ENCODE results near the gene MEPCE.

The MEPCE gene

DNA sequence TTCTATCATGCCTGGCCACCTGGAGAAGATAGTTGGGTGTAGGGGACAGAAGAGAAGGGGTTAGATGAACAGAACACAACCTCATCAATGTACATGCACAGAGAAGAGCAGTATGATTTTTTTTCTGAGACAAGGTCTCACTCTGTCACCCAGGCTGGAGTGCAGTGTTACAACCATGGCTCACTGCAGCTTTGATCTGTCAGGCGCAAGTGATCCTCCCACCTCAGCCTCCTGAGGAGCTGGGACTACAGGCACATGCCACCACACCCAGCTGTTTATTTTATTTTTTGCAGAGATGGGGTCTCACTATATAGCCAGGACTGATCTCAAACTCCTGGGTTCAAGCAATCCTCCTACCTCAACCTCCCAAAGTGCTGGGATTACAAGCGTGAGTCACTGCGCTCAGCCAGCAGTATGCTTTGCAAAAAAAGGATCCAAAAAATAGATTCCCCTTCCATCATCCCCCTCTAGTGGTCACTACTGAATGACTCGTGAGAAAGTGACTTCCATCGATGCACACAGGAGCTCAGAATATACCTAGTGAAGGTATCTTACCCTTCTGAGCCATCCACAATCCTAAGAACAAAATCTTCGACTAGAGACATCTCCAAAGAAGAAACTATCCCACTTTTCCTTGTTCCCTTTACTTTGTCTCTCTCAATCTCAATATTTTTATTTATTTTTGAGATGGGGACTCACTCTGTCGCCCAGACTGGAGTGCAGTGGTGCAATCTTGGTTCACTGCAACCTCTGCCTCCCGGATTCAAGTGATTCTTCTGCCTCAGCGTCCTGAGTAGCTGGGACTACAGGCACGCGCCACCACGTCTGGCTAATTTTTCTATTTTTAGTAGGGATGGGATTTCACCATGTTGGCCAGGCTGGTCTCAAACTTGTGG, 22.1 kb upstream of the MEPCE start:
- no peak overlapping the region for H3K4me3 ChIP-seq (ENCODE audit: low read depth, low read length)
- DNase-seq (ENCODE audit: low read depth) = peak; percentile 85
- TF ChIP-seq, protein P1, sequence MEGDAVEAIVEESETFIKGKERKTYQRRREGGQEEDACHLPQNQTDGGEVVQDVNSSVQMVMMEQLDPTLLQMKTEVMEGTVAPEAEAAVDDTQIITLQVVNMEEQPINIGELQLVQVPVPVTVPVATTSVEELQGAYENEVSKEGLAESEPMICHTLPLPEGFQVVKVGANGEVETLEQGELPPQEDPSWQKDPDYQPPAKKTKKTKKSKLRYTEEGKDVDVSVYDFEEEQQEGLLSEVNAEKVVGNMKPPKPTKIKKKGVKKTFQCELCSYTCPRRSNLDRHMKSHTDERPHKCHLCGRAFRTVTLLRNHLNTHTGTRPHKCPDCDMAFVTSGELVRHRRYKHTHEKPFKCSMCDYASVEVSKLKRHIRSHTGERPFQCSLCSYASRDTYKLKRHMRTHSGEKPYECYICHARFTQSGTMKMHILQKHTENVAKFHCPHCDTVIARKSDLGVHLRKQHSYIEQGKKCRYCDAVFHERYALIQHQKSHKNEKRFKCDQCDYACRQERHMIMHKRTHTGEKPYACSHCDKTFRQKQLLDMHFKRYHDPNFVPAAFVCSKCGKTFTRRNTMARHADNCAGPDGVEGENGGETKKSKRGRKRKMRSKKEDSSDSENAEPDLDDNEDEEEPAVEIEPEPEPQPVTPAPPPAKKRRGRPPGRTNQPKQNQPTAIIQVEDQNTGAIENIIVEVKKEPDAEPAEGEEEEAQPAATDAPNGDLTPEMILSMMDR (IDR thresholded peaks at IDR 0.05; ENCODE audit: insufficient read depth, low read depth, low read length, missing control alignments) = peak; percentile 82

DNA sequence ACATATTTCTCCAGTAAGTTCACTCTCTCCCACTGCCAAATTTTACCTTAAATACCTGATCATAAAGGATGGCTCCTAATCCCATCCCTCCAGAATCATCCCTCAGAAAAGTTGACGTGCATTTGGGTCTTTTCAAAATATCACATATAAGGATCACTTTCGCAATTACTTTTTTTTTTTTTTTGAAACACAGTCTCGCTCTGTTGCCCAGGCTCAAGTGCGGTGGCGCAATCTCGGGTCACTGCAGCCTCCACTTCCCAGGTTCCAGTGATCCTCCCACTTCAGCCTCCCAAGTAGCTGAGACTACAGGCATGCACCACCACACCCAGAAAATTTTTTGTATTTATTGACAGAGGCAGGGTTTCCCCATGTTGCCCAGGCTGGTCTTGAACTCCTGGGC, 18.5 kb upstream of the MEPCE start:
- no peak overlapping the region for H3K4me3 ChIP-seq (ENCODE audit: low read depth, low read length)
- no peak for DNase-seq (ENCODE audit: low read depth)
- TF ChIP-seq, protein P1 (IDR thresholded peaks at IDR 0.05; ENCODE audit: insufficient read depth, low read depth, low read length, missing control alignments) = no peak

DNA sequence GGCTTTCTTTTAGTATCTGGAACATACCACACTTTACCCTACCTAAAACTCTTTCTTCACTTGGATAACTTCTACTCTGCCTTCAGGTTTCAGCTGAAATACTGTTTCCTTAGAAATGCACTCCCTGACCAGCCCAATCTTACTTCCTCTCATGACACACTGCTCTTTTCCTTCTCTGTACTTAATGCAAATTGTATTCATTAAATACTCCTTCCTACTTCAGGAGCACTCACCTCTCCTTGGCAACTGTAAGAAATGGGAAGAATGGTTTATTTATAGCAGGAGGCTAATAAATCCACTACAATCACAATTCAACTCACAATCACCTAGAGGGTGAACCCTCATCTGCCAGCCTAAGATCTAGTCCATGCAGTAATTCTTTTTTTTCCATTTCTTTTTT, 16.3 kb upstream of the MEPCE start:
- TF ChIP-seq, protein P1 (IDR thresholded peaks at IDR 0.05; ENCODE audit: insufficient read depth, low read depth, low read length, missing control alignments) = no peak
- peak; percentile 19 for DNase-seq (ENCODE audit: low read depth)
- no peak overlapping the region for H3K4me3 ChIP-seq (ENCODE audit: low read depth, low read length)

DNA sequence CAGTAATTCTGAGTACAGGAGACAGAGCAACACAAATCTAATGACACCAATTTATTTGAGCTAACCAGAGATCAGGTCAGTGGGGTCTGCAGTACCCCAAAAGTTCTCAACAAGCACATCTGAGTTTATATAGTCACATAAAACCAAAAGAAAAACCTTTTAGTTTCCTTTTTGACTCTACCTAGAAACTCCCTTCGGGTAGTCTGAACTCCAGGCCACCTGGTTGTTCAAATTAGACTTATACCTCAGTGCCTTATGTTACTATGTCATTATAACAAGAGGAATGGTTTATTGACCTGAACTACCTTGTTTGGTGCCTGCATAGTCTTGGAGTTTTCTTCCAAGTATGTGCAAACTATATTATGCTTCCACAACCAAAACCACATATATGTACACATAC, 15.7 kb upstream of the MEPCE start:
- H3K4me3 ChIP-seq (ENCODE audit: low read depth, low read length) = no peak overlapping the region
- TF ChIP-seq, protein P1 (IDR thresholded peaks at IDR 0.05; ENCODE audit: insufficient read depth, low read depth, low read length, missing control alignments) = no peak
- DNase-seq (ENCODE audit: low read depth) = peak; percentile 59

DNA sequence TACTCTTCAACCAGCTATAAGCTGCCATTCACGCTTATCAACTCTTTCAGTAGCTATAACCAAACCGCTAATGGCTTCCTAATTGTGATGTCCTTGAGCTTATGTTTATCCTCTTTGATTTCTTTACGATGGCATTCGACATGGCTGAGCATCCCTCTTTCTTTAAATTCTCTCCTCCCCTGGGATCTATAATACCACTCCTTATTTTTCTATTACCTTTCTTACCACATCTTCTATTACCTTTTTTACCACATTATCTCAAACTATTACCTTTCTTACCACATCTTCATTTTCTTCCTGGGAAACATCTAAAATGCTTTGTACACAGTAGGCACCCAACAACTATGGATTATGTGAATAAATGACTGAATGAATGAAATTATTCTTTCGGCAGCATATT, 14.2 kb upstream of the MEPCE start:
- no peak for DNase-seq (ENCODE audit: low read depth)
- TF ChIP-seq, protein P1 (IDR thresholded peaks at IDR 0.05; ENCODE audit: insufficient read depth, low read depth, low read length, missing control alignments) = no peak
- no peak overlapping the region for H3K4me3 ChIP-seq (ENCODE audit: low read depth, low read length)

DNA sequence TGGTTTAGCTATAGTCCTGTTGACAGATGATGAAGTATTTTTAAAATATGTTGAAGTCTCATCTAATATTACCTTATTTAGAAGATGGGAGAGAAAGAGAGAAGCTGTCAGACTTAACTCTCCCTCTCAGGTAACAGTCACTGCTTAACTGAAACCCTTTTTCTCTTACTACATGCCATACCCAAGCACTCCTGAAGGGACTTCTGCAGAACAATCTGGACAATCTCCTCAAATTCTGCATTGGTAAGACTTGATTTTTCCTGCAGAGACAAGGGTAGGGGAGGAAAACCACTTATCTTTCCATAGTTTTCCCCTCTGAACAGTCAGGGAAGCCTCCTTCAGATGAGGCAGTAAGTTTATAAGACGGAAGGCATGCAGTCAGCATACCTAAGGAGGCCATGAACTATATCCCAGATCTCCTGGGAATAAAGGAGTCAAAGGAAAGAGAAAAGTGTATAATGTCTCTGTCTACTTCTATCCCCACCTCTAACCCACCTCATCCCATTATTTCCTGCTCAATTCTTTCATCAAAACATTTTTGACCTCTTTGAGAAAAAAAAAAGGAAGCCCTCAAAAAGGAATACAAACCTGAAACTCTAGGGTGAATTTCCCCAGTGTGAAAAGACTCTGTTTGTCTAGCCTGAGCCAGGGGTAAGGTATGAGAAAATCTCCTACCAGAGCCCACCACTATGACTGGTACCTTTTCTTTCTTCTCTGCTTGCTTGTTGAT, 10.5 kb upstream of the MEPCE start:
- TF ChIP-seq, protein P1 (IDR thresholded peaks at IDR 0.05; ENCODE audit: insufficient read depth, low read depth, low read length, missing control alignments) = no peak
- peak; percentile 40 for DNase-seq (ENCODE audit: low read depth)
- H3K4me3 ChIP-seq (ENCODE audit: low read depth, low read length) = no peak overlapping the region

Data from GM12865 (cell line).